Activated CD4-positive, alpha-beta T cell treated with anti-CD3 and anti-CD28 coated beads, Interleukin-2, Interleukin-6, amounts not matched to agents 100 ng/mL and 50 ng/mL, durations not matched to agents 16 hours and 8 hours (primary cell): ENCODE measurements around the gene GLYATL1B.
"Not testable (repeated sequence)": the region's sequence is repeated elsewhere in the genome, so short reads cannot be mapped to it uniquely, and the experiment has no call there.

Source experiments
- DNase-seq: peaks from one replicate; pipeline ENCODE4 v3.0.0-alpha.2; 2020

GLYATL1B gene

DNA sequence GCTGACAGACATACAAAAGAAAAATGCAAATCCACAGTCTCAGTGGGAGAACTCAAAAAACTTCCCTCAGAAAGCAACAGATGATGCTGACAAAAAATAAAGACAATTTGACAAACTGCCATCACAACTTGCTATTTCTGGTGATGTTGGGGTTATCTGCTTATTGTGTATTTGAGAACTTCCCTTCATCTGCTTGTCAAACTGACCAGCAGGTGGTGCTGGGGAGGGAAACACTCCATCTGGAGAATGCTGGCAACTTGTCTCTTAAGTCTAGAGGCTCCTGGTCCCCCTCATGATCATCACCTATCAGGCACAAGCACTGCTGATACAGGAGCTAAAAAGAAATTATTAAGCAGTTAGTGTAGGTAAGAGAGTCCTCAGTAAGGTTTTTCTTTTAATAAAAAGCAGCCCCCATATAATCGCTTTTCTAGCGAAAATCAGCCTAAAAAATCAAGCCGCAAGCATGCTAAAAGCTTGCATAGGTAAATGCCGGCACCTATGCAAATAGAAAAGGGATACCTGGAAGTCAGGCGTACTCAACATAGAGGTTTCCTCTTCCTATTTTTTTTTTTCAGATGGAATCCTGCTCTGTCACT lies 11.1 kb downstream of the GLYATL1B start:
- peak; percentile 64 for DNase-seq

DNA sequence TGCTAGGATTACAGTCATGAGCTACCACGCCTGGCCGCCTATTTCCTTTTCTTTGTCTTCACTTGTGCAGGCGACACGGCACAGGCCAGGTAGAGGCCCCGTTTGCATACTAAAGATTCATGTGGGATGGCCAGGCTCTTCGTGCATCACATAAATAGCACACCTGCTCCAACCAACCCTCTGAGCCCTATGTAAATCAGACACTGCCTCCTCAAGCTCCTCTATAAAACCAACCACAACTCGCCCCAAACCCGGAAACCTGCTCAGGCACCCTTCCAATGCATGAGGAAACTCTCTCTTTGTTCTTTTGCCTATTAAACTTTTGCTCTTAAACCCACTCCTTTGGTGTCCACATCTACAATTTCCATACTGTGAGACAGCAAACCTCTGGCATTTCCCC lies 11.8 kb downstream of the GLYATL1B start:
- DNase-seq: not testable (repeated sequence)

DNA sequence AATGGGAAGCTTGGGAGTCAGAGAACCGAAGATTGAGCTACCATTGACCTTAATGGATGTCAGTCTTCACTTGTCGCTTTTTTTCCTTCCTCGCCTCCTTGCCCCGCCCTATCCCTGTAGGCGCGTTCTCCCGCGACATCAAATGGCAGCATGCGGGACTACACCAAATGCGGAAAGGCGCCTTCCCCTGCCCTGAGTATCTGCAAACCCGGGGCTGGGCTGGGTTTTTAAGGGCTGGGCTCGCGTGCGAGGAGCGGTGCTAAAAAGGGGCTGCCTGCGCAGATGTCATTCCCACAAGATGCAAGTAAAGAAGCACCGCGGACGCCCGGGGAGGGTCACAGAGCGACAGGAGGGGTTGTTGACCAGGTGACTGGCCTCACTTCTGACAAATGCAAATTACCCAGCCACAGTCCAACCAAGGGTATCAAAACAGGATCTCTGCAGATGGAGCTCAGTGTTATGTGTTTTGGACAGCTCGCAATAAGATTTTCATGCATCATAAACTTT lies 16.2 kb downstream of the GLYATL1B start:
- peak; percentile 81 for DNase-seq

DNA sequence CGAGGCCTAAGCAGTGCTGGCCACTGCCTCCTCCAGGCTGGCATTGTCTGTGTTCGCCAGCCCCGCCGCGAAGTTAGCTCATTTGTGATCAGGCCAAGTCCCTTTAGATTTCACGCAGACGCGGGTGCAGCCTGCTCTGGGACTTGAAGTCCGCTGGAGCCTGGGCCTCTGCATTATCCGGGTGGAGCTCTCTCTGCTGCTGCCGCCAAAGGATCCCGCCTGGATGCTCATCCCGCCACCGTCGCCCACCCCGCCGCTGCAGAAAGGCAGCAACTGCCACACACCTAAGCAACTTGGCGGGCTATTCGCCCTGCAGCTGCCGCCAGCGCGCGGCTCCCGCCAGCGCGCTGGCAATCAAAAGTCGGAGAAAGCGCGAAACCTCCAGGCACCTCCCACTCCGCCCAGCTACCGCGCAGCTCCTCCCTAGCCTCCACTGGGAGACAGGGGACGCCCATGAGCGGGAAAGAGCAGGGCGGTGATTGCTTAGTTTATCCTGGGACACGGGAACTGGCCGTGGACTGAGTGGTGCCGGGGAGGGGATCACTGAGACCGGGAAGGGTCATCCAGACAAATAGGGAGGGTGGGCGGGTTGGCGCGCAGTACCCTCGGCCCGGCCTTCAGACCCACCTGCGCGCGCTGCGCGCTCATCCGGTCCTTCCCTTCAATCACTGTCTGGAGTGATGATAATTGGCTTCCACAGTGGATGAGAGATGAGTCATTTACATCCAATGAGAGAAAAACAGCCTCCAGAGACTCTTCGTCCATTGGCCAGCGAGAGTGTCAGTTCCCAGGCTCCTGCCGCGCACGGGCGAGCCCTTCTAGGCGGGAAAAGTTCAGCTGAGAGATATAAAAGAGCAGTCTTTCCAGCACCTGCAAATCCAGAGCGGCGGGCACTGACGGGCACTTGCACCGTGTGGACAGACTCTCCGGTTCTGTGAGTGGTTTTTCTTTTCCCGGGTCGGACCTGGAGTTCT lies 20.5 kb downstream of the GLYATL1B start, which contains the start of gene FAM111B:
Gene FAM111B, plus strand, starts transcription at position 875 of the 974 bp plus-strand sequence. CDS start 2,389 bp downstream, outside the sequence.
- DNase-seq: peak; percentile 92

DNA sequence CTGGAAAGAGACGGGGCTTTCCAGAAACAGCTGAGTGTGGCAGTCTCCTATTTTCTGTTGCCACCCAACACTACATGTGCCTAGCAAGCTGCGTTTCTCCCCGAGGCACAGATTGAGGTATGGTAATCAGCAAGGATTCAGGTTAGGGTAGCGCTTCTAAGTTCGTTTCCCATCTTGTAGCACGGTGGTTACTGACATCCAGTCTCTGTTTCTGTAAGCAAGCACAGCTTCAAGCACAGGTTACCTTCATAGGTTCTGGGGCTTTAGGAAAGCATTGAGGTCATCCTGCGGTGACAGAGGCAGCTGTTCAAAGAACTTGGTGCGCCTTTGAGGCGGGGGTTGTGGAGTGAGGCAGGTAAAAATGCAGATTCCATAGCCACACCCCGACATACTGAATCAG lies 21.6 kb downstream of the GLYATL1B start:
- peak; percentile 41 for DNase-seq

DNA sequence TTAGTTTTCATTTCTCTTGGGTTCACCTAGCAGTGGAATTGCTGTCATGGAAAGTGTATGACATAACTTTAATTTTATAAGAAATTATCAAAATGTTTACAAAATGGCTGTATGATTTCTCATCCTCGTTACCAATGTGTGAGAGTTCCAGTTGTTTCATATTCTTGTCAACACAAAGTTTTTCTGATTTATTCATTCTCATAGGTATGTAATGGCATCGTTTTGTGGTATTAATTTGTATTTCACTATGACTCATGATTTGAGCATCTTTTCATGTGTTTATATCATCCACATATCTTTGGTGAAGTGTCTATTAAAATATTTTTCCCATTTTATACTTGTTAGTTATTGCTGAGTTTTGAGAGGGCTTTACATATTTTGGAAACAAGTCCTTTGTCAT lies 26.4 kb downstream of the GLYATL1B start:
- no peak for DNase-seq

DNA sequence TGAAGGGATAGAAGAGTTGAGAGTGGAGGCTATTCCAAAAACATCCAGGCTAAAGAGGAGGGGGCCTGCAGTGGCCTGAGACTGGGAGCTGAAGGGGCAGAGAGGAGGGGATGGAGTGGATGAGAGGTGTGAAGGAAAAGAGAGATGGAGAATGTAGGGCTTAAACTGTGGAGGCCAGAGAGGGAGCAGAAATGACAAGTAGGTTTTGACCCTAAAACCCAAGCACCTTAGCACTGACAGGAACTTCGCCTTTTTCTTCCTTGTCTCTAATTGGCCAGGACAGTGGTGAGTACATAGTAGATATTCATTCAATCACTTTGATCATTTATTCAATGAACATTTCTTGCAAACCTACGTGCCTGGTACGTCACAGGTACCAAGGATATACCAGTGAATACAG lies 28.2 kb downstream of the GLYATL1B start:
- no peak for DNase-seq

DNA sequence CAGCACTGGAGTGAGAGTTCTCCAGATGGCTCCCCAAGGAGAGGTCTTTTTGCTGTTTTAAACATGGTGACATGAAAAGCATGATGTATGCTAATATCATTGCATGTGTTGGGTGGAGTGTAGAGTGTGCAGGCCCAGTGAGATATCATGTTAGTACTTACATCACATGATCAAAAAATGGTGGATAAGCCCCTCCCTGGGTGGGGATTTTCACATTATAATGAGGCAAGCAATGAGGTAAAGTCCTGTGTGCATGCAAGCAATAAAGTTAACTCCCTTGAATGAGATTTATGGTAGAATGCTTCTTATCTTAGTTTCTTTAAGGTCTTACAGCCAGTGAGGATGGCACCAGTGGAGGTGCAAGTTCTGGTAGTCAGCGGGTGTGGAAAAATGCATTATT lies 29.4 kb downstream of the GLYATL1B start:
- DNase-seq: no peak

DNA sequence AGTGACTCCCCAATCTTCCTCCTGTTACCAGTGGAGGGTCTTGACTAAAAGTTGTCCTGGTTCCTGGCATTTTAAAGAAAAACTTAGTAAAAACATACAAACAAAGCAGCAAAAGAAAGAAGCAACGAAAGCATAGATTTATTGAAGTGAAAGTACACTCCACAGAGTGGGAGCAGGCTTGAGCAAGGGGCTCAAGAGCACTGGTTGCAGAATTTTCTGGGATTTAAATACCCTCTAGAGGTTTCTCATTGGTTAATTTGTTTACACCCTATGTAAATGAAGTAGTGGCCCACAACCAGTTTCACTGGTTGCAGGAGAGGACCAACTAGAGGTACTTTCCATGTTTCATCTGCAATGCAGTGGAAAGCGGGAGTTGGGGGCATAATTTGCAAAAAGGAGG lies 31.7 kb downstream of the GLYATL1B start:
- DNase-seq: no peak

DNA sequence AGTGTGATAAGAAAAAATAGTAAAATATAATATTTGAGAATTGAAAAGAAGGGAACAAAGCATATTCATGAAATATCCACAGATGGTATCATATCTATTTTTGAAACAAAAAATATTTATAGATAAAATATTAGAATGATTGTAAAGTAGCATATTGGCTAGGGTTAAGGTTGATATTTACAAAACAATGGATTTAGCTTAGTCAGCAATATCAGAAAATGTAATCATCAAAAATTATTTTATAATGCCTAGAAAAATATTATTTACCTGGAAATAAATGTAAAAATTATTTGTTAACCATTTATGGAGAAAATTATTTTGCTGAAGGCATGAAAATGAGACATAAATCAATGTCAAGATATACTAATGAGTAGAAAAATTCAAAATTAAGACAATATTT lies 33.7 kb downstream of the GLYATL1B start:
- no peak for DNase-seq

DNA sequence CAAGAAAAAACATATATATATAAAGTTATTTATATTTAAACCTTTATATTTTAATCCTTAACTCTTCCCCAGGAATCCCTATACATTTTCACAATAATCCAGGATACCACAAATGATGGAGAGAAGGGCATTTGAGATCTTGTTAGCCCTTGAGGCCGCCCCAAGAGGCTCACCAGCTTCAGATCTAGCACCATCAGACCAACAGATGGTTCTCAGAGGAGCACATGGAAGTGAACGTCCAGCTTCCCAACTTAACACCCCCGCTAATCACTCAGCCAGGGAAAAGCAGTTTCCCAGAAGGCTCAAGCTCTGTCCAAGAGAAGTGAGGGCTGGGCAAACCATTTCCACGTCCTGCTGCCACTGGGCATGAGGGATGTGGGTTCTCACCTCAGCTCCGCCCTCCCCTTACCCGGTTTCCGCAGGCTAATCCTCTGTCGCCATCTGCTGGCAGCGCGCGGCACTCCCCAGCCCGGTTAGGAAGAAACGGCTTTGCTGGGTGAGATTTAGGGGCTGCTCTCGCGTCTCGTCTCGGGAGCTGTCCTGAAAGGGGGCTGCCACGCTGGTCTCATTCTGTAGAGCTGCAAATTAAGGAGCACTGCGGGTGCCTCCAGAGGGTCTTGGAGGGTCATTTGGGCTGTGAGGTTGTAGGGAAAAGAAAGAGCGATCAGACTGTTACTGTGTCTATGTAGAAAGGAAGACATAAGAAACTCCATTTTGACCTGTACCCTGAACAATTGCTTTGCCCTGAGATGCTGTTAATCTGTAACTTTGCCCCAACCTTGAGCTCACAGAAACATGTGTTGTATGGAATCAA lies 49.7 kb downstream of the GLYATL1B start:
- DNase-seq: peak; percentile 91

DNA sequence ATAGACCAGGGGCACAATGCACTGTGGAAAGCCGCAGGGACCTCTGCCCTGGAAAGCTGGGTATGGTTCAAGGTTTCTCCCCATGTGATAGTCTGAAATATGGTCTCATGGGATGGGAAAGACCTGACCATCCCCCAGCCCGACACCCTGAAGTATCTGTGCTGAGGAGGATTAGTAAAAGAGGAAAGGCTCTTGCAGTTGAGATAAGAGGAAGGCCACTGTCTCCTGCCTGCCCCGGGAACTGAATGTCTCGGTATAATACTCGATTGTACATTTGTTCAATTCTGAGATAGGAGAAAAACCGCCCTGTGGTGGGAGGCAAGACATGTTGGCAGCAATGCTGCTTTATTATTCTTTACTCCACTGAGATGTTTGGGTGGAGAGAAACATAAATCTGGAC lies 50.4 kb downstream of the GLYATL1B start:
- not testable (repeated sequence) for DNase-seq

DNA sequence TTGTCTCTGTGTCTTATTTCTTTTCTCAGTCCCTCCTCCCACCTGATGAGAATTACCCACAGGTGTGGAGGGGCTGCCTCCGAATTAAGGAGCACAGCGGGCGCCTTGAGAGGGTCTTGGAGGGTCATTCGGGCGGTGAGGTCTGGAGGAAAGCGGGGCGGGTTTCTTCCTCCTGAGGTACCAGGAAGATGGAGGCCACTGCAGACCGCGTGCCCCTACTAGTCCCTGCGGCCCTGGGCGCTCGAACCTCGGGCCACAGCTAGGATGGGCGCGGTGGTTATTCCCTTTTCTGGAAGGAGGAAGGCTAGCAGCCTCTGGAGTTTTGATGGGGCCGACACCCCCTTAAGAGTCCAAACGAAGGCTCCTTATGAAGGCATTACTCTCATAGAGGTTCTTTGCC lies 51.1 kb downstream of the GLYATL1B start:
- no peak for DNase-seq

DNA sequence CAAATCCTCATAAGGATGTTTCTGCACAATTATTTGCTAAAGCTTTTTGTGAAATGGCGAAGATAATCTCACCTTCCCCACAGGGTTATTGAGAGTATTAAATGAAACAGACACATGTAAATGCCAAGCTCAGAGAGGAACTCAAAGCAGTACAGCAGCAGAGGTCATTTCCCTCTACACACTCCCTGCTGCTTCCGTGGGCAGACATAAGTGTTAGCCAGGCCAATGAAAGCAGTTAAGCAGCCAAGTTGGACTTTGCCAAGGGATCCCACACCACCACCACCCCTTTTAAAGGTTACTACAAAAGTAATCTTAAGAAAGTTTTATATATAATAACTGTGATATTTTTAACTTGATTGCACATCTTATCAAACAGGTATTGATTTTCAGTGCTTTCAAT lies 52.5 kb downstream of the GLYATL1B start:
- DNase-seq: no peak

DNA sequence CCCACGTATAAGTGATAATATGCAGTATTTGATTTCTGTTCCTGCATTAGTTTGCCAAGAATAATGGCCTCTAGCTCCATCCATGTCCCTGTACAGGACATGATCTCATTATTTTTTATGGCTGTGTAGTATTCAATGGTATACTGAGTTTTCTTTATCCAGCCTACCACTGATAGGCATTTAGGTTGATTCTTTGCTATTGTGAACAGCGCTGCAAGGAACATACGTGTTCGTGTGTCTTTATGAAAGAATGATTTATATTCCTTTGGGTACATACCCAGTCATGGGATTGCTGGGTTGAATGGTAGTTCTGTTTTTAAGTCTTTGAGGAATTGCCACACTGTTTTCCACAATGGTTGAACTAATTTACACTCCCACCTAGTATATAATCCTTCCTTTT lies 55.1 kb downstream of the GLYATL1B start:
- no peak for DNase-seq

DNA sequence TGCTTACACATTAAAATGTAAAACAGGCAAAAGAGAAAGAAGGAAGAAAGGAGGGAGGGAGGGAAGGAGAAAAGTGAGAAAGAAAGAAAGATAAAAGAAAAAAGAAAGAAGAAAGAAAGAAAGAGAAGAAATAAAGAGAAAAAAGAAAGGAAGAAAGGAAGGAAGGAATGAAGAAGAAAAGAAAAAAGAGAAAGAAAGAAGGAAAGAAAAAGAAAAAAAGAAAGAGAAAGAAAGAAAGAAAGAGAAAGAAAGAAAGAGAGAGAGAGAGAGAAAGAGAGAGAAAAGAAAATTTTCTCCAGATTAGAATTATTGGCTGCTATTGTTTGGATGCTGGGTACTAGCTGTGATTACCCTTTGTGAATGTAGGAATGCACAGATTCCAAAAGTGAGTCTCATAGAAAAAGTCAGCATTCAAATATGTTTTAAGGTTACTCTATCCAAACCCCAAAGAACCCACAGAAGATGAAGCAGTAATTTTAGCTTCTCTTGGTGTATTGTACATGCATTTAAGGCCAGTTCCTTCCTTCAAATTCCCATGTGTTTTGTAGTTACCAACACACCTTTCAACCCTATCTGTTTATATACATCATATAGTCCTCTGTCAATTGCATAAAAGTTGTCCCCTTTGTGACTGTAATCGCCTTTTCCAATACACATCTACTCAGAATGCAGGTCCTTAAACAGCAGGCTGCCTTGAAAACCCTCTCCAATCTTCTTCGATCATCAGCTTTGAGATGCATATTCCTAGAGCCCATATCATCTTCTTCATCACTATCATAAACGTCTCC lies 55.8 kb downstream of the GLYATL1B start:
- no peak for DNase-seq

DNA sequence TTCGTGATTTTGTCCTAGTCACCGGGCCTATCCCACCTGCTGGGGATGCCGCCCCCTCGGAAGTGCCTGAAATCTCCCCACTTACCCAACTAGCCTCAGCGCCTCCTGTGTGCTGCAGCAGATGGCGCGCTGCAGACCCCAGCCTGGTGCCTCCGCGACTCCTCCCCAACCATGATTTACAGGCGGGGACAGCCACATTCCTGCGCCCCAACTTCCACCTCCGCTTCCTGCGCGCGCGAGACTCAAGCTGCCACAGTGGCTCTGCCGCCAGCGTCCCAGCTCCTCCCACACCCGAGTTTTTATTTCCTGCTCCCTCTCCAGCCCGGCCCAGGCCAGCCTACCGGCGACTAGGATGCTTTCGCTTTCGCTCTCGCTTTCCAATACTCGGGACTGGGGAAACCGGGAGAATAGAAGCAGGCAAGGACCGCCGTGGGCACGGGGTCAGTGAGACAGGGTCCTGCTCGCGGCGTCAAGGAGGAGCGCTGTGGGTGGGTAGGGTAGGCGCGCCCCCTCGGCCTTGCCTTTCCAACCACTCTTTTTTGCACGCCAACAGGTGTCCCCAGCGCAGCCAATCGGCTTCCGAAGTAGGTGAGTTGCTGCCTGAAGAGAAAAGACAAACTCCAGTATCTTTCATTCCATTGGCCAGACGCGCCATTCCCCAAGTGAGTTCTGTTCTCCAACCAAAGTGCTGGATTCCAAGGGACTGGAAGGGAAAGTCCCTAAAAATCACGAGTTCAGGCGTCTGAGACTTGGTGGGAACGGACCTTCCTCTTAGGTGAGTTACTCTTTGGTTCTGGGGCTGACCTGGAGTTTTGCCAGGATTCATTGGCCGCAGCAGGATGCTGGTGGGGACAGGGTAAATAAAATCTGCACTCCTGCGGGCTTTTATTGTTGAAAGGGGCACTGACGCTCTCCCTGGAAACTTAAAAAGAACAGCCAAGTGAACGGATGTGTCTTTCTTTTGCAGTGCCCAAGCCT lies 56.7 kb downstream of the GLYATL1B start, which contains the start of gene FAM111A:
Gene FAM111A, plus strand, starts transcription at position 327 of the 978 bp plus-strand sequence. CDS start 6,017 bp downstream, outside the sequence.
- DNase-seq: peak; percentile 93

DNA sequence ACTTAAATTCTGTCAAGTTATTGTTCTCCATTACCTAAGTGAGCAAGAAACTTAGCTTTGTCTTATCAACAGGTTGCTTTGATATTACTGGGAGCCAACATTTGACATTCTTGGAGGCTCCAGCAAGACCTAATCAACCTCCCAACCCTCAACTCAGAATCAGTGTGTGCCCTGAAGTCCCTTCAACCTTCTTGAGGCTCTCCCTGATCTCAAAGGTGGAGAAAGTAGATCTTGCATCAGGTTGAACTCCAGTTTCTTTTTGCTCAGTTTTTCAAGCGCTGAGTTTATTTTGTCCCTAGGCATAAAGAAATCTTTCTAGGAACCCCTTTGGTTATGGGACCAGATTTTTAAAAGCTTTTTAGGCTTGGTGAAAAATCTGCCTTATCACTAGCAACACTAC lies 58.0 kb downstream of the GLYATL1B start:
- DNase-seq: peak; percentile 12
